Activated CD4-positive, alpha-beta T cell treated with anti-CD3 and anti-CD28 coated beads, Interleukin-2, Interleukin-4, amounts not matched to agents 100 ng/mL and 50 ng/mL, durations not matched to agents 16 hours and 8 hours (primary cell): ENCODE data around the gene ZNF512B.
"Not testable (repeated sequence)": the region's sequence is repeated elsewhere in the genome, so short reads cannot be mapped to it uniquely, and the experiment has no call there.

Source experiments
- DNase-seq: peaks from one replicate; pipeline ENCODE4 v3.0.0-alpha.2; 2020; ENCODE audit warnings: low spot score

ZNF512B gene

GRCh38 chr20:63969838-63970713, at the start of gene ZNF512B:
Gene ZNF512B, minus strand, starts transcription at chr20:63969930. Its CDS starts 1,980 bp downstream, at chr20:63967950.
- peak; percentile 78 for DNase-seq

GRCh38 chr20:64015635-64016034, 45.9 kb upstream of the ZNF512B start:
- DNase-seq: no peak

- DNase-seq: not testable (repeated sequence)
Measured at GRCh38 chr20:64012385-64013154, 42.8 kb upstream of the ZNF512B start.

GRCh38 chr20:64011366-64011779, 41.6 kb upstream of the ZNF512B start:
- no peak for DNase-seq

- peak; percentile 43 for DNase-seq
Measured at GRCh38 chr20:64010711-64011237, 41.0 kb upstream of the ZNF512B start.

- peak; percentile 20 for DNase-seq
Measured at GRCh38 chr20:64009811-64010387, 40.2 kb upstream of the ZNF512B start.

- DNase-seq: no peak
Measured at GRCh38 chr20:64006902-64007301, 37.2 kb upstream of the ZNF512B start.

- no peak for DNase-seq
Measured at GRCh38 chr20:64006490-64006889, 36.8 kb upstream of the ZNF512B start.

GRCh38 chr20:64005394-64005793, 35.7 kb upstream of the ZNF512B start:
- DNase-seq: no peak

- no peak for DNase-seq
Measured at GRCh38 chr20:64003960-64004725, 34.4 kb upstream of the ZNF512B start.

GRCh38 chr20:64001607-64002011, 31.9 kb upstream of the ZNF512B start:
- no peak for DNase-seq

GRCh38 chr20:64000906-64001305, 31.2 kb upstream of the ZNF512B start:
- DNase-seq: no peak

- no peak for DNase-seq
Measured at GRCh38 chr20:63982937-63983336, 13.2 kb upstream of the ZNF512B start.

- DNase-seq: peak; percentile 97
Measured at GRCh38 chr20:63980806-63981728, 11.3 kb upstream of the ZNF512B start, which contains the start of gene PRPF6. Gene PRPF6, plus strand, starts transcription at chr20:63981132. Its CDS starts 114 bp downstream, at chr20:63981246.

GRCh38 chr20:63980317-63980805, 10.6 kb upstream of the ZNF512B start:
- DNase-seq: no peak

GRCh38 chr20:63979557-63980316, 10.0 kb upstream of the ZNF512B start, which contains the start of gene SAMD10:
Gene SAMD10, minus strand, starts transcription at chr20:63979642. Its CDS starts 175 bp downstream, at chr20:63979467.
- peak; percentile 74 for DNase-seq

- DNase-seq: no peak
Measured at GRCh38 chr20:63979229-63979556, 9.5 kb upstream of the ZNF512B start.

GRCh38 chr20:63978319-63979228, 8.8 kb upstream of the ZNF512B start:
- peak; percentile 82 for DNase-seq
